Measurements from ENCODE around the gene HSPH1.
"Not testable (repeated sequence)": the region's sequence is repeated elsewhere in the genome, so short reads cannot be mapped to it uniquely, and the experiment has no call there.

The HSPH1 gene

DNA sequence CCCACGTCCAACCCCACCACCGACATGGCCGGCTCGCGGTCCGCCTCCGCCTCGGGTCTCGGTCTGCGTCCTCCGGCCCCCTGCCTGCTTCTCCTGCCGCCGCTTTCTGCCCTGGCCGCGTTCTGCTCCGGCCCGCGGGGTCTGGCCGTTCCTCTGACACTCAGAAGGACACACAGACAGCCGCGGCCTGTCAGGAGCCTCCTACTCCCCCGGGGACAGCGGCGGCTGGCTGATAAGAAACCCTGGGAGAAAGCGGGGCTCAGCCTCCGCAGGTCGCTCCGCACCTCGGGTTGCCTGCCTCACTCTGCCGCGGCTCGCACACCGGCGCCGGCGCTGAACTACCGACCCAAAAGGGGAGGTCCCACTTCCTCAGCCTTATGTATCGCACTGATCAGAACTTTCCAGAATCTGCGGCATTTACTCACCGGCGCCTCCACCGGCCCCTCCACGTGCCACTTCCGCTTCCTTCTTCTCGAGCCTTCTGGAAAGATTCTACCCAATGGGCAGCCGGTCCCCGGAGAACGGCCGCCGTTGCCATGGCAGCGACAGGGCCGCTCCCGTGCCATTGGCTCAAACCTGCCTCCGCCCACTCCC lies at the start of gene HSPH1:
Gene HSPH1 (minus strand): TSS at position 348 of the 594 bp plus-strand sequence. CDS start 322 bp downstream, at position 26.
- DNase-seq = peak; percentile 83 to 92

DNA sequence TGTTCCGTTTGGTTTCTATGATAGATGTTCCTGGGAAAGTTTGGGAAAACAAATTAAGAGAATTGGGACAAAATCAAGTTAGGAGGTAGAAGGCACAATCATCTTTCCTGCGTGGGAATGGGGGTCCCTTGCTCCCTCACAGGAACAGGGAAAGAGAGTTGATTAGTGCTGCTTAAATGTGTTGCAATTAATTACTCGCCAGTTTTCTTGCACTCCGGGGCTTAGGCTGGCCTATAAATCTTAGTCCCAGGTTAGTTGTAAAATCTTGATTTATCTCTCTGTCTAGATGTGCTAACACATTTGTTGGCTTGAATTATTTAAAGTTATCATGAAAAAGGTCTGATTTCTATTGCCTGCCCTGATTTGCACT lies 48.1 kb upstream of the HSPH1 start:
- DNase-seq = no peak

DNA sequence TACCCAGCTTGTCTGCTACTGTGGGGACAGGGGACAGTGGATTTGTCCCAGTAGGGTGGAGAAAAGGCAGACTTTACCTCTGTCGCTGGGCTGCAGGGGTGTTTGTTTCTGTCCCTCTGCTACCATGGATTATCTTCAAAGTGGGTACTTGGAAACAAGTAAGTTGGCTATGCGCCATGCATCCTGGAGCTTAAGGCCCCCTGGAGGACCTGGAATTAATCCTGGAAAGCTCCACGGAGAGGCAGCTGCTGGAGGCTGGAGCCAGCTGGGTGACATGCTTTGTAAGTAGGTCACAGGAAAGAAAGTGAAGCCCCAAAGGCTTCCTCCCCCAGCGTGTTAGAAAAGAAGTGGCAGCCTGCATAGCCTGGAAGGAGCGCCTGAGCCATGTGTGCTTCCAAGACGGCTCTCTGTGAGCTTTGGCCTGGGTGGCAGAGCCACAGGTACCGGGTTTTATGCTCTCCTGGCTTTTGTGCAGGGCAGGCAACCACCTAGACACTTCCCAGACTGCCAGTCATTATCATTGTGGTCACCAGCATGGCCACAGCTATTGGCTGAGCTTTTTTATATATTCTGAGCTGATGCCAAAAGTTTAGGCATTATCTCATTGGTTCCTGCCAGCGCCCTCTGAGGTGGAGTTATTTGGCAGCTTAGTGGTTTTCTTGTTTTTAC lies 47.6 kb upstream of the HSPH1 start:
- DNase-seq = peak in 1 of 2 experiments; percentile 11

DNA sequence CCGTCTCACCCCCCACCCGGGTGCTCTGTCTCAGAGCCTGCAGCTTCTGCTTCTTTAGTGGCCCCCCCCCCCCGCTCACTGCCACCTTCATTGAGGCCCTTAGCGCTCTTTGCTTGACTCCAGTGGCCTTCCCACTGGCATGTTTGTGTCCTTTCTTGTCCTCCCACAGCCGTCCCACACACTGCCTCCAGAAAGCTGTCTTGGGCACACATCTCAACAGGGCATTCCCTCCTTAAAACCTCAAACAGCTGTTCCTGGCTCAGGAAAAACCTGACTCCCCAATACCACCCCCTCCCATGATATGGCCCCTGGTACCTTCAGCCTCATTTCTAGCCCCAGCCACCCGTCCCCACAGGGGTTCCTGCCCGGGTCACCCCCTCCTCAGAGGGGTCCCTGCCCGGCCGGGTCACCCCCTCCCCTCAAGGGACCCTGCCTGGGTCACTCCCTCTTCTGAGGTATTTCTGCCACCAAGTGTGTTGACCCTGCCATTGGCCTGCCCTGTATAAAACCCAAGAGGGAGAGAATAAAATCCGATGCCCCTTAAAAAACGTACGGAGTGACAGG lies 46.9 kb upstream of the HSPH1 start:
- DNase-seq = no peak

DNA sequence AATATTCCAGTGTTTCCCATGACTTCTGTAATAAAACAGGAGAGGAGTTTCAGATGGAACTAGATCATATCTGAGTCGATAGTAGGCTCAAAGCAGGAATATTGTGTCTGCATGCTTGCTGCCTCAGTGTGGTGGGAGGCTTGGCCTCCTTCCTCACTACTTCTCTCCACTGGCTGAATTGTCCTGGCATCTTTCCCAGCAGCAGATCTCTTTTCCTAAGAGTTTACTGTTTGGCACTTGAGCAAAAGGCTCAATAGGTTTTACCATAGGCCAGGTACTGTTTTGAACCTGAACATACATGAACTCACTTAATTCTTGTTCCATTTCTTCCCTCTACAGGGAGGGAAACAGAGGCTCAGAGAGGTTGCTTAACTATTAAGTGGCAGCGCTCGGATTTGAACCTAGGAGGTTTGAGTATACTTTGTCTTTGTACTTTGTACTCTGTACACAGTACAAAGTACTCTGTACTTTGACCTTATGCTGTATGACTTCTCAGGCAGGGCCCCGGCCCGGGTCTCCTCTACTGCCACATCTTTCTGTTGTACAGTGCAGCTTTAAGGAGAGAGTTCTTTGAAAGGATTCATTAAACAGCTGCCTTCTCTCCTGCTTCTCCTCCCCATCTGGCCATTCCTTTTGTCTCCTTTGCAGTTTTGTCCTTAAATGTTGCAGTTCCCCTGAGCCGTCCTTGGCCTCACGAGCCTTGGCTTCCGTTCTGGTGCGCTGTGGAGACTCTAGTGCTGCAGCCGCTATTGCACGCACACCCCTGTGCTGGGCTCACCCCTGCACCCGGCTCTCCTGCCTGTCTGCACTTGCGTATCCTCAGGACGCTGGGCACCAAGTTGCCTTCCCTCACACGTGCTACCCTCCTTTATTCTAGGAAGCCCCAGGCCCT lies 46.2 kb upstream of the HSPH1 start:
- no peak for DNase-seq

DNA sequence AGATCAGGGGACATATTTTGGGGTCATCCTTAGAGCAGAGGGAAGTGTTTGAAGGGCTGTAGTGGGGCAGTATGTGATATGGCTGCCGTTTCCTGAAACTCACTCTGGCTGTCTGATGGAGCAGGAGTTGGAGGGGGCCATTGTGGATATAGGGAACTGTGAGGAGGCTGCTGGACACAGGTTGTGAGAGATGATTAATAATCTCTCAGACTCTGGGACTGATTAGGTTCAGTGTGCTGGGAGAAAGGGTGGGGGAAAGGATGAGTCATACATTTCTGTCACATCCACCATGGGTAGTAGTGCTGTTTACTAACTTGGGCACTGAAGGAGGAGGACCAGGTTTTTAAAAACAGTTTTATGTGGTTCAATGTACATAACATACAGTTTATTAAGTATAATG lies 42.9 kb upstream of the HSPH1 start:
- DNase-seq = no peak

DNA sequence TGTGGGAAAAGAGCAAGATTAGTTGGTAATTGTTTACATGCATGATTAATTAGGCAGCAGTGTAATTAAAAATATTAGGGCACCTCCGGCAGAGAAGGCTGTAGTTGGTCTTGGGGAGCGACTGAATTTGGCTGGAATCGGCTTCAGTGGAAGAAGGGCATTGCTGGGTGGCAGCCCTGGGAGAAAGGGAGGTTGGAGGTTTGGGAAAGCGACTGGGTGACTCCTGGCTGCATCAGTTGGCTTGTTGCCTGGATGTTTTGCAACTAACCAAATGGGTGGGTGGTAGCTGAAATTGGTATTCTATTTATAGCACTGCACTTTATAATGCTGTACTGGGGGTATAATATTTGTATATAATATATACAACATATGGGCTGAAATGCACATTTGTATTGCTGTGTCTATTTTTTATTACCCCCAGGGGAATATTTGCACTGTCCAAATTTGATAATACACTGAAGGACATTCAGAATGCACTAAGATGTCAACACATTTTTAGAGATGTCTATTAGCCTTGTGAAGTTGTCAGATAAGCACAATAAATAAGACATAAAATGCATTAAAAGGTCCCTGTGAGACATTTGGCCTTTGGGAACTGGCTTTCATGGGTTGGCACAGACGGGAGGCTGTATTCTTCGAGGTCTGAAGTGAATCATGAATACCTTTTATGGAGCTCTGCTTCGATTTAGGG lies 39.8 kb upstream of the HSPH1 start:
- no peak for DNase-seq

DNA sequence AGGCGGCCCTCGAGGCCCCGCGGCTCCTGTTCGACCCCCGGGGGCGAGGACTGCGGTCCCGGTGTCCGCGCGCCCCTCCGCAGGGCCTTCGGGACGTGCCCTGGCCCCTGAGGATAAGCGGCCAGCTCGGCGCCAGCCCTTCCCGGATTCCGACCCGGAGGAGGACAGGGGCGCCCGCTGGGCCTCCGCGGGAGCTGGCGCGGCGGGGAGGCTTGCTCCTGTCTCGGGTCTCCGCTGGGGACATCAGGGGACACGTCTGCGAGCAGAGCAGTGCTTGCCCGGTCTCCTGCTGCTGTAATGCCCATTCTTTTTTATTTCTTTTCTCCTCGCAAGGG lies 38.9 kb upstream of the HSPH1 start:
- DNase-seq = no peak

DNA sequence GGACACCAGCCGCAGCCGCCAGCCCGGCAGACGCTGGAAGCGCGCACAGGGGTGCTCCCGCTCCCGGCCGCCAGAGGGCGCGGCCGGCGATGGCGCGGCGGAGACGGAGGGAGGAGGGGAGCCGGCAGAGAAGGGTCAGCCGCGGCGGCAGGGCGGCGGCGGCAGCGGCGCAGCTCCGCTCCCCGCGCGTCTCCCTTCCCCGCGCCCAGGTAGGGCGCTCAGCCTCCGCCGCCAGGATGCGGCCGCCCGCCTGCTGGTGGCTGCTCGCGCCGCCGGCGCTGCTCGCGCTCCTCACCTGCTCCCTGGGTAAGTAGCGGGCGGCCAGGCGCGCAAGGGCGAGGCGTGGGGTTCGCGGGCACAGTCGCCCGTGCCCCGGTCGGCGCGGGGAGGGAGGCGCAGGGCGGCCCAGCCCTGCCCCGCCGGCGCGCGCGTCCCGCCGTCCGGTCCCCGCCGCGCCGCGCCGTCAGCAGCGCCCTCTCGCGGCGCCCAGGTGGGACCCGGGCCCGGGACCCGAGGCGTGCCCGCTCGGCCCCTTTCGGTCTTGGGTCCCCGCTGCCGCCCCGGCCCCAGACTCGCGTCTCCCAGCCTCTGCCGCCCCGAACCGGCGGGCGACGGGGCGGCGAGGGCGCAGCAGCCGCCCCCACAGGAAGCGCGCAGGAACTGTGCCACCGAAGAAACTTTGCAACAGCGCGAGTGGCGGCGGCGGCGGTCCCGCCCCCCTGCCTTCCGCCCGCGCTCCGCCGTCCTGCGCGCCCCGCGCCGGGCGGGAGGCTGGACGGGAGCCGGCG lies 38.3 kb upstream of the HSPH1 start, which contains the start of gene B3GLCT:
Gene B3GLCT (plus strand): TSS at position 127 of the 788 bp plus-strand sequence. CDS start 110 bp downstream, at position 237.
- DNase-seq = peak in 1 of 2 experiments; percentile 36

DNA sequence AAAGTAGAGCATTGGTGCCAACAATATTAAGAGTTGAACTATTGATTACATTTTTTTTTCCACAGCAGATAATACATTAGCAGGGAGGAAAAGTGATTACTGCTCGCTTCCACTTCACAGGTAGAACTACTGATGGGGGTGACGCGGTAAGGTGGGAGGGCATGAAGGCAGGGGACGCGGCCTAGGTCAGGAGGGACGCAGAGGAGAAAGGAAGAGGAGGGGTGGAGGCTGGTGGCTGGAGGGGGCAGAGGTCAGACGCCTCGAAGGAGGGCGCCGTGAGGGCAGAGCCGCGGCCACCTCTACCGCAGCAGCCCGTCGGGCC lies 37.8 kb upstream of the HSPH1 start:
- DNase-seq = no peak

DNA sequence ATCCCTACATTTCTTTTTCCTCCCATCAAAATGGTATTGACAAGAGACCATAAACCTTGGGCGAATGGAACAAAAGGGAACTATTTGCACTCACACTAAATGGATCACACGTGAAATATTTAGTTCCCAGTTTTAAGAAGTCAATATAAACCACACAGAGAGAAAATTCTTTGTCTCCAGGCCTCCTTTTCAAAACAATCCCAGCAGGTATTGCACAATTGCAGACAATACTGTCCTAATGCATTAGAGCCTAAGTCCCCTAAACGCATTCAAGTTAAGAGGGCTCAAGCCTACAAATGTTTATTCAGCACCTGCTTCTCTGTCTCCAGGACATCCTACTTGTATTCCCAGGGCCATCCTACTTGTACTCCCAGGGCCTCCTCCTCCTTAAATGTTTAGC lies 36.8 kb upstream of the HSPH1 start:
- peak in 1 of 2 experiments; percentile 5 for DNase-seq

DNA sequence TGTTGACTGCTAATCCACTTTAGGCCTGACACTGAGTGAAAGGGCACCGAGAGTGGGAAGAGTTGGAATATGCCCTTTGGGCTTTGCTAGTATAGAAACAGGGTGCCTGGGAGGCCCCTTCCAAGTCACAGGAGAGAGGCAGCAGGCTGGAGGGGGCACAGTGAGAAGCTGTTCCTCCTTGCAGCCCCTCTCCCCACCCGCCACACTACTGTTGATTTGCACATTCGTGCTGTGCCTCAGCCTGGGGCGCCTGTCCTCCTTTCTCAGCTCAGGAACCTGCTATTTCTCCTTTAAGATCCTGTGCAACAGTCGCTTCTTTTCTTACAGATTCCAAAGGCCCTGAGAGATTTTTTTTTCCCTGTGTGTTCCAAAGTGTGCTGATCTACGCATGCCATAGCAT lies 35.3 kb upstream of the HSPH1 start:
- DNase-seq = no peak

DNA sequence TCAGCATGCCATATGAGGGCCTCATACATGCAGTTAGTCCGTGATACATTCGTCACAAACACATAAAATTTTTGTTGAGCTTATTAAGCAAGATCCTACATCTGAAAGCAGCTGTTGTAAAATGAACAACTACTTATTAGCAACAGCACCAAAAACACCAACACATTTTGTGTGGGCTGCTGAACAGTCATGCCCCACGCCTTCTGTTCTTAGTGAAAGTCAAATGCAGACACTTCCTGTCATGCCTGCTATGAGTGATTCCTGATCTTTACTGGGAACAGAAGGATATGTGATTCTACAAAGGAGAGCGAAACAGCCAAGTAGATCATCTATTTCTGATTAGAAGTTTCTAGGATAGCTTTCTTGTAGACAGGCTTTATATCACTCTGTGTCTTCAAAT lies 33.9 kb upstream of the HSPH1 start:
- DNase-seq = no peak

DNA sequence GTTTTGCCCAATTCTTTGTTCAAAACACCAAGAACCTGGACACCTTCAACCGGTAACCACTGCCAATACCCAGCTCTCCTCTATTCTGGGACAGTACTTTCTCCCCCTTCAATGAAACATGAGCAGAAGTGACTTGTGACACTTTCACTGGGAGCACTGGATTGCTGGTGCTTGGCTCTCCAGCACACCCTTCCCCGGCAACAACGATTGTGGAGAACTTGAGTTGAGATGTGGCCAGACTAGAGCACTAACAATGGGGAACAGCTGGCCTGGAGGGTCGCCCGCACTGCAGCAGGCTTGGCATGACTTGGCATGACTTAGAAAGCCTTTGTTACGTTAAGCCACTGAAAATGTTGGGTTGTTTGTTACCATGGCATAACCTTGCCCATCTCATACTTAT lies 30.6 kb upstream of the HSPH1 start:
- DNase-seq = no peak

DNA sequence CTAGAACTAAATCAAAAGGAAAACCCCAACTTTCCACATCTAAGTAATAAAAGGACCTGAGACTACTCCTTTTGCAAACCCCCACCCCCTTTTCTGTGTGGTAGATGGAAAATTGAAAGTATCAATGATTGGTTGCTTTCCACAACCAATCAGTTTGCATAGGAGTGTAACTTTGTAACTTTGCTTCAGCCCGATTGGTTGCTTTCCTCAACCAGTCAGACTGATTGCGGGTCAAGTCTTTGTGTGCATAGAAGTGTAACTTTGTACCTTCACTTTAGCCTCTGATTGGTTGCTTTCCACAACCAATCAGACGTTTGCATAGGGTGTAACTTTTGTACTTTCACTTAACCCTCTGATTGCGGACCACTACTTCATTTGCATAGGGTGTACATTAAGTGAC lies 30.0 kb upstream of the HSPH1 start:
- DNase-seq = no peak

DNA sequence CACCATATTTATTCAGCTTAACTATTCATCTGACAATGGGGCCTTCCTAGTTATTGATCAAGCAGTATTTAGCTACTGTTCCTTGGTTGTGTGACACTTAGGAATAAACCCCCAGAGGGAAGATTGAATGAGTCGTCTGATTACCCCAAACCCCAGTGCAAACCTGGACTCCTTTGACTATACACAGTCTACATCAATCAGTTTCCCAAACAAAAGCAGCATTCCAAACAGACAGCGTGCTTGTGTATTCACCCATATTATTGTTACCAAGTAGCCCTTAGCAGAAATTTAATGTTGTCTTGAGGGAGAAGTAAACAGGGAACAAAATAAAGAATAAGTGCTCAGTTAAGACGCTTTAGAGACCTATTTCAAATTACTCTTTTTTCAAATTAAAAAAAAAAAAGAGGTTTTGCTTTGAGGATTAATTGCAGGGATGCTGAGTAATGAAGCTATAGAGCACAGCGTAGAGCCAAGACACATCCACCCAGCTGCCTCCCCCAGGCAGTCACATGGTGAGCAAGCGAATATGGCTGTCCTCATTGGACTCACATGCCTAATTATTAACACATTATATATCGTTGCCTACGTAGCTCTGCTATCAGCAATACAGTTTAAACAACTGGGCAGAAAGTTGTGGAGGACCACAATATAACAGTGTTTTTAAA lies 23.4 kb upstream of the HSPH1 start:
- no peak for DNase-seq

DNA sequence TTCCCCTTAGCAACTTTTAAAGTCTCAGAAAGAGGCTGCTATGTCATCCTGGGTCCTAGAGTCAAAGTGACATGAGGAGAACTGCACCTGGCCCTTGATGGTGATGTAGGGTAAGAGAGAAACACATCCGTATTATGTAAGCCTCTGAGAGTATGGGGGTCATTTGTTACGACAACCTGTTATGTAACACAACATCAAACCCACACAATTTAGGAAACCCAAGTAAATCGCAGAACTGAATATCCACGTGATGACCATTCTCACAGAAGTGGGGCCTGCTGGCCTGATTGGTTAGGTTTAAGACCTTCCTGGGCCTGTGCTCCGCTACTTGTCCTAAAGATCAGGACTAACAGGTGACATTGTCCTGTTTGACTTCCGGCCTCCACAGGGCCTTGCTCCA lies 22.7 kb upstream of the HSPH1 start:
- no peak for DNase-seq

DNA sequence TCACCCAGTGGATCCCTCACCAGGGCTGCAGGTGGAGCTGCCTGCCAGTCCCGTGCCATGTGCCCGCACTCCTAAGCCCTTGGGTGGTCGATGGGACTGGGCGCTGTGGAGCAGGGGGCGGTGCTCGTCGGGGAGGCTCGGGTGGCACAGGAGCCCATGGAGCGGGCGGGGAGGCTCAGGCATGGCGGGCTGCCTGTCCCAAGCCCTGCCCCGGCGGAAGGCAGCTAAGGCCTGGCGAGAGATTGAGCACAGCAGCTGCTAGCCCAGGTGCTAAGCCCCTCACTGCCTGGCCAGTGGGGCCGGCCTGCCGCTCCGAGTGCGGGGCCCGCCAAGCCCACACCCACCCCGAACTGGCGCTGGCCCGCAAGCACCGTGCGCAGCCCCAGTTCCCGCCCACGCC lies 21.3 kb upstream of the HSPH1 start:
- DNase-seq = no peak

DNA sequence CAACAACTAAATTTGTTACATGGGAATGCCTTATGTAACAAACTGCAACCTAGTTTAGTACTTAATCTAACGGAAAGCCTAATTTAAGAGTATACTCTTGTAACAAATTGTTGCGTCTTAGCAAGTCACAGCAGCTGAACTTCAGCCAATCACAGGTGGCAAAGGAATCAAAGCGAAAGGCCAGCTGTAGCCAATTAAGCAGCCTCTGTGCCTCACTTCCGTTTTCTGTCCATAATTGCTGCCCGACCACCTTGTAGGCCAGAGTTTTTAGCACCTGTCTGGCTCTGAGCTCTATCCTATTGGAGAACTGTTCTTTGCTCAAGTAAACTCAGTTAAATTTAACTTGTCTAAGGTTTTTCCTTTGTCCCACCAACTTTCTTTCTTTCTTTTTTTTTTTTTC lies 18.1 kb upstream of the HSPH1 start:
- DNase-seq = no peak

DNA sequence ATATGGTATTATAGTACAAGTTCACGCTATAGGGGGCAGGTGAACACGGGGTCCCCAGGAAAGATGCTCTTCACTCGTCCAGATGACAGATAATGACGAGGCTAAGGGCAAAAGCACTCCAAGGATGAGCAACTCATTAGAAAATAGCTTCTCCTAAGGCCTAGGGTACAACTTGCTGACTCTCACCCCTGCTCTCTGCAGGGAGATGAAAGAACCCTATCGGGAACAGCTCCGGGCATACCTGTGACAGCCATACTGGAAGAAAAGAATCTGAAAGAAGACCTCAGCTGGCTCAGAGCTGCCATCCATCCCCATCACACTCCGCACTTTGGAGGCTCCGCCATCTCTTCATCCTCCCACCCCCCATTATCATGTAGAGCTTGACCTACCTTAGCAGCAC lies 17.5 kb upstream of the HSPH1 start:
- no peak for DNase-seq

DNA sequence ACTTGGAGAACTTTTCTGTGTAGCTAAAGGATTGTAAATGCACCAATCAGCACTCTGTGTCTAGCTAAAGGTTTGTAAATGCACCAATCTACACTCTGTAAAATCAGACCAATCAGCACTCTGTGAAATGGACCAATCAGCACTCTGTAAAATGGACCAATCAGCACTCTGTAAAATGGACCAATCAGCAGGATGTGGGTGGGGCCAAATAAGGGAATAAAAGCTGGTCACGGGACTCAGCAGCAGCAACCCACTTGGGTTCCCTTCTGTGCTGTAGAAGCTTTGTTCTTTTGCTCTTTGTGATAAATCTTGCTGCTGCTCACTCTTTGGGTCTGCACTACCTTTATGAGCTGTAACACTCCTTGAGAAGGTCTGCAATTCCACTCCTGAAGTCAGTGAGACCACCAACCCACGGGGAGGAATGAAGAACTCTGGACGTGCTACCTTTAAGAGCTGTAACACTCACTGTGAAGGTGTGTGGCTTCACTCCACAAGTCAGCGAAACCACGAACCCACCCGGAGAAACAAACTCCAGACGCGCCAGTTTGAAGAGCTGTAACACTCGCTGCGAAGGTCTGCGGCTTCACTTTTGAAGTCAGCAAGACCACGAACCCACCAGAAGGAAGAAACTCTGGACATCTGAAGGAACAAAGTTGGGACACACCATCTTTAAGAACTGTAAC lies 16.2 kb upstream of the HSPH1 start:
- DNase-seq = not testable (repeated sequence)

Measured in NCI-H187 (cell line).